IMR-90 (cell line): ENCODE data around the gene CCR5. TPM values are rescaled to one million over a fixed set of nuclear protein-coding genes. Genes with fewer than 3 reads are reported as not detected.

Experiments
- ATAC-seq: fragments of 200-7000 bp; cut with Tn5 transposase; 2 replicates; pipeline ENCODE4 v1.9.1; 2020; ENCODE audit warnings: low read depth, mild to moderate bottlenecking, moderate library complexity
- BruUV-seq: library from RNA; stranded (reverse); fragments of 400-500 nt; replicated peaks from 2 replicates; lab custom pipeline; 2021; lab: Mats Ljungman, UMichigan
- CTCF ChIA-PET: fragments of 300-600 bp; formaldehyde crosslinking; extraction: SDS; loops from one replicate; lab custom pipeline; 2021; ENCODE audit warnings: antibody characterized with exemption; lab: Yijun Ruan, JAX
- POLR2A ChIA-PET: fragments of 300-600 bp; sonication (Branson Sonifier 250); formaldehyde crosslinking; loops from one replicate; lab custom pipeline; 2022; ENCODE audit warnings: antibody characterized with exemption; ENCODE audit not compliant: unreplicated experiment; lab: Charles Lee
- DNase-seq: peaks from one replicate; pipeline ENCODE4 v3.0.0; 2013
- H2AFZ ChIP-seq: replicated peaks from 2 replicates; pipeline ENCODE3; 2013; ENCODE audit warnings: low read length, mild to moderate bottlenecking; ENCODE audit not compliant: poor library complexity
- H2AK5ac ChIP-seq: 2 replicates; pipeline ENCODE4 v1.6.1; 2013; ENCODE audit warnings: low read depth, low read length, inconsistent platforms
- H2AK9ac ChIP-seq: replicated peaks from 2 replicates; pipeline ENCODE3; 2013; ENCODE audit warnings: mild to moderate bottlenecking, low read depth, low read length, moderate library complexity; ENCODE audit not compliant: poor library complexity
- H2BK120ac ChIP-seq: 2 replicates; pipeline ENCODE4 v1.6.1; 2013; ENCODE audit warnings: low read depth, low read length, inconsistent platforms
- H2BK15ac ChIP-seq: 3 replicates; pipeline ENCODE4 v1.6.1; 2013; ENCODE audit warnings: low read depth, low read length, inconsistent platforms
- H2BK20ac ChIP-seq: 2 replicates; pipeline ENCODE4 v1.6.1; 2013; ENCODE audit warnings: low read depth, mild to moderate bottlenecking, inconsistent platforms, low read length, moderate library complexity
- H2BK5ac ChIP-seq: 2 replicates; pipeline ENCODE4 v1.6.1; 2013; ENCODE audit warnings: mild to moderate bottlenecking, low read depth, low read length, inconsistent platforms; ENCODE audit not compliant: poor library complexity, severe bottlenecking
- H3K14ac ChIP-seq: replicated peaks from 2 replicates; pipeline ENCODE4 v1.6.1; 2013; ENCODE audit warnings: low read depth, low read length, inconsistent platforms
- H3K18ac ChIP-seq: 2 replicates; pipeline ENCODE4 v1.6.1; 2013; ENCODE audit warnings: low read depth, low read length, control low read depth
- H3K23ac ChIP-seq: 2 replicates; pipeline ENCODE4 v1.6.1; 2013; ENCODE audit warnings: low read depth, low read length, inconsistent platforms
- H3K27ac ChIP-seq: 2 replicates; pipeline ENCODE4 v1.5.1; 2013; ENCODE audit warnings: mild to moderate bottlenecking, control low read depth, low read length; ENCODE audit not compliant: insufficient read depth
- H3K27me3 ChIP-seq: 2 replicates; pipeline ENCODE4 v1.6.1; 2013; ENCODE audit warnings: low read length; ENCODE audit not compliant: control insufficient read depth, insufficient read depth
- H3K36me3 ChIP-seq: 2 replicates; pipeline ENCODE4 v1.6.1; 2013; ENCODE audit warnings: low read length, mixed read lengths; ENCODE audit not compliant: control insufficient read depth, insufficient read depth
- H3K4ac ChIP-seq: 2 replicates; pipeline ENCODE4 v1.6.1; 2013; ENCODE audit warnings: low read depth, low read length, inconsistent platforms
- H3K4me1 ChIP-seq: 2 replicates; pipeline ENCODE4 v1.6.1; 2013; ENCODE audit warnings: low read length, mixed read lengths; ENCODE audit not compliant: control insufficient read depth, insufficient read depth
- H3K4me2 ChIP-seq: 2 replicates; pipeline ENCODE4 v1.6.1; 2013; ENCODE audit warnings: low read depth, mild to moderate bottlenecking, control low read depth, low read length, moderate library complexity
- H3K4me3 ChIP-seq: 2 replicates; pipeline ENCODE4 v1.5.1; 2013; ENCODE audit warnings: low read depth, mild to moderate bottlenecking, control low read depth, low read length, moderate library complexity; ENCODE audit not compliant: insufficient read depth
- H3K56ac ChIP-seq: 2 replicates; pipeline ENCODE4 v1.6.1; 2013; ENCODE audit warnings: low read length, inconsistent platforms; ENCODE audit not compliant: insufficient read depth; ENCODE audit errors: extremely low read depth
- H3K79me1 ChIP-seq, 2 experiments: 2 replicates each; pipeline ENCODE4 v1.6.1; 2013; ENCODE audit warnings: low read length in 2 of 2, inconsistent platforms in 1 of 2, low read depth in 1 of 2
- H3K9ac ChIP-seq: 2 replicates; pipeline ENCODE4 v1.6.1; 2013; ENCODE audit warnings: low read depth, low read length, control low read depth
- H3K9me1 ChIP-seq: 2 replicates; pipeline ENCODE4 v1.6.1; 2013; ENCODE audit warnings: low read length, inconsistent platforms; ENCODE audit not compliant: insufficient read depth
- H3K9me3 ChIP-seq: 2 replicates; pipeline ENCODE4 v1.6.1; 2013; ENCODE audit warnings: low read length; ENCODE audit not compliant: control insufficient read depth, insufficient read depth
- H4K20me1 ChIP-seq: 2 replicates; pipeline ENCODE4 v1.6.1; 2013; ENCODE audit warnings: low read length, inconsistent platforms; ENCODE audit not compliant: insufficient read depth
- H4K5ac ChIP-seq: 2 replicates; pipeline ENCODE4 v1.6.1; 2013; ENCODE audit warnings: mild to moderate bottlenecking, low read depth, low read length, control low read depth
- H4K8ac ChIP-seq, 2 experiments: 2 replicates each; pipeline ENCODE4 v1.6.1; 2013; ENCODE audit warnings: low read depth in 2 of 2, low read length in 2 of 2, control low read depth in 1 of 2, inconsistent platforms in 1 of 2
- H4K91ac ChIP-seq: 2 replicates; pipeline ENCODE4 v1.6.1; 2013; ENCODE audit warnings: low read depth, low read length, inconsistent platforms; ENCODE audit not compliant: insufficient read depth
- RFX5 ChIP-seq: IDR thresholded peaks from 2 replicates; pipeline ENCODE4 v1.8.0; 2012; ENCODE audit warnings: low read depth, mild to moderate bottlenecking, low read length, moderate library complexity
- SMC3 ChIP-seq: fragments of 150-350 bp; IDR thresholded peaks from 2 replicates; pipeline ENCODE4 v1.6.1; 2016; ENCODE audit warnings: low read depth, mild to moderate bottlenecking, antibody characterized with exemption, low read length, moderate library complexity
- WGBS, 2 experiments: methylation state at CpG; one replicate each; pipeline versions ENCODE4 v1.1.5 to v1.1.7; 2013; ENCODE audit warnings: missing lambda C conversion rate in 2 of 2; ENCODE audit not compliant: insufficient read length in 1 of 2; ENCODE audit errors: extremely low coverage in 2 of 2; 5-methylcytosine and 5-hydroxymethylcytosine counted together
- dilution Hi-C: fragments of 300-500 bp; cut with HindIII; formaldehyde crosslinking; loops from one replicate; pipeline ENCODE4 v1.14.3; 2018; ENCODE audit warnings: low sequenced_read_pairs; ENCODE audit not compliant: unreplicated experiment
- in situ Hi-C: fragments of 300-500 bp; cut with MboI; formaldehyde crosslinking; loops from 3 replicates; pipeline ENCODE4 v1.14.3; 2019; ENCODE audit warnings: low sequenced_read_pairs, inconsistent platforms, mixed read lengths
- intact Hi-C: fragments of 100-400 bp; cut with micrococcal nuclease; formaldehyde crosslinking; loops from 2 replicates; pipeline ENCODE4 v1.10.0; 2022
- polyA plus RNA-seq, 3 experiments: library from polyadenylated mRNA; depleted of rRNA; stranded (reverse); fragments of >200 nt; gene quantifications; 2 replicates each; pipeline ENCODE4 v1.2.3, GENCODE V29; 2012; ENCODE audit warnings: low replicate concordance in 1 of 3
- total RNA-seq: library from RNA; depleted of rRNA; stranded (reverse); fragments of >200 nt; gene quantifications from 2 replicates; pipeline ENCODE4 v1.2.3, GENCODE V29; 2012

CCR5 gene
- total and polyA plus RNA-seq, 2 of the 4 experiments (the other 2 are of a cell fraction) = not detected

GRCh38 chr3:46354478-46354877 is 16.3 kb upstream of the CCR5 start:
- no peak overlapping the region for H2BK5ac ChIP-seq
- no peaks in the 10 kb centered on the region for H3K9me3 ChIP-seq
- in situ Hi-C loops = no loop called here
- no peak overlapping the region for H2AFZ ChIP-seq
- no peak overlapping the region for H2BK20ac ChIP-seq
- no peak overlapping the region for H2AK5ac ChIP-seq
- intact Hi-C loops = no loop called here
- no peak overlapping the region for H3K14ac ChIP-seq
- no peak overlapping the region for H3K23ac ChIP-seq
- H4K5ac ChIP-seq = no peak overlapping the region
- H3K27me3 ChIP-seq = peaks cover 47% of the 10 kb centered on the region
- H3K56ac ChIP-seq = no peak overlapping the region
- no peak overlapping the region for H3K27ac ChIP-seq
- WGBS, 2 experiments = no CpG with 5 or more reads among the region's 1 CpG
- no peak overlapping the region for H2BK120ac ChIP-seq
- no peak overlapping the region for H3K4me3 ChIP-seq
- BruUV-seq = no TSS peak
- no peaks in the 10 kb centered on the region for H3K36me3 ChIP-seq
- ATAC-seq = no peak
- no peak for DNase-seq
- no peak overlapping the region for H3K4ac ChIP-seq
- CTCF ChIA-PET = interaction anchor here (0.5 kb wide), 1 partner anchor 276 kb away, joined by 3 read pairs; no protein-coding TSS in a partner anchor
- no peak overlapping the region for H2BK15ac ChIP-seq
- H3K4me1 ChIP-seq = no peaks in the 10 kb centered on the region
- H4K91ac ChIP-seq = no peak overlapping the region
- H3K18ac ChIP-seq = no peak overlapping the region
- no peak overlapping the region for H3K4me2 ChIP-seq
- H3K9ac ChIP-seq = no peak overlapping the region
- H2AK9ac ChIP-seq = no peak overlapping the region
- H3K79me1 ChIP-seq = no peaks in the 10 kb centered on the region
- dilution Hi-C loops = no loop called here
- H3K9me1 ChIP-seq = no peaks in the 10 kb centered on the region
- H4K8ac ChIP-seq = no peak overlapping the region
- POLR2A ChIA-PET = no interaction called here
- TF ChIP-seq SMC3 (no peak), RFX5 (no peak)
- no peaks in the 10 kb centered on the region for H4K20me1 ChIP-seq
